ENCODE measurements around the gene TUBGCP2.

The TUBGCP2 gene

DNA sequence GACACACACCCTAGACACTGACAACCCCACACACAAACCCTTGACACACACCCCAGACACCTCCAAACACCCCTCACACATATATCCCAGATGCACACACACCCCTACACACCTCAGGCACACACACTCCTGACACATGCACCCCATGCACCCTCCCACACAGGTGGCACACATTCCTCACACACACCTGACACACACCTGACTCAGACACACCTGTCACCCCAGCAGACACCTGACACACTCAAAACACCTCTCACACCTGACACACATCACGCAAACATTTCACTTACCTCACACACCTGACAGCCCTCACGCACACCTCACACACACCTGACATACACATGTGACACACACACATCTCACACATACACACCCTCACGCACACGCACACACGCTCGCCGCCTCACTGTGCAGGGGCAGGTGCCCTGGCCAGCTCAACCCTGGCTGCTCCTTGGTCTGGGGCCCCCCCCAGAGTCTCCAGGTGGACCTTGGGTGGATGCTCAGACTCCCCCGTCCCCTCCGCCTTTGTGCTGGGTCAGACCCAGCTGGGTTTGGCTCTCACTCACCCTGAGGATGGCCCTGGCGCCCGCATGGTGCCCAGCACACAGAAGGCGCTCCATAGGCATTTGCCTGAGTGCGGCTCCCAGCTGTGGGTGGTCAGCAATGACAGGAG lies 31.2 kb upstream of the TUBGCP2 start:
- DNase-seq: no peak

- no peak for DNase-seq
Measured at GRCh38 chr10:133338080-133339071, 29.7 kb upstream of the TUBGCP2 start.

- DNase-seq: no peak
Measured at GRCh38 chr10:133337370-133337725, 28.7 kb upstream of the TUBGCP2 start.

DNA sequence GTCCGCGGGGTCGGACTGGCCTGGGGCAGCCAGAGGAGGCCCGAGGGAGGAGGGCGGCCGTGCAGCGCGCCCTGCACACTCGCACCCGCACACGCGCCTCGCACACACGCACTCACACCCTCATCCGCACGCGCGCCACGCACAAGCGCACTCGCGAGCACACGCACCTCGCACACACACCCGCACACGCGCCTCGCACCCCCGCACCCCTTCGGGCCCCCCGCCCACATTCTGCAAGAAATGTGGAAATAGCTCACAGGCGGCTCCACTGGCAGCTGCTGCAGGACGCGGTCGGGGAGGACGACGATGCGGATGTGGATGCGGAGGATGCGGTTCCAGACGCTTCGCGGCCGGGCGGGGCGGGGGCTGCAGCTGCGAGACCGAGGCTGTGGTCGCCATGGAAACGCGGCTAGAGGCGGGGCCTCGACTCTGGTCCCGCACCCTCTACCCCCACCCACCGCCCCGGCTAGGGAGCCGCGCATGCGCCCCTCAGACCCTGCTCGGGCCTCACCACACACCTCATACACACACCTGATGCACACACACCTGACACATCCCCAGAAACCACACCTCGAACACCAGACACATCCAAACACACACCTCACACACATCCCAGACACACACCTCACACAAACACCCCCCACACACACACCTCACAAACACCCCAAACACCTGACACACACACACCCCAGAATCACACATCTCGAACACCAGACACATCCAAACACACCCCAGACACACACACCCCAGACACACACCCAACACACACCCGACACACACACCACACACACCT lies 28.1 kb upstream of the TUBGCP2 start, which contains the start of gene CALY:
CALY (minus strand) TSS at position 320 of the 793 bp plus-strand sequence. CDS start 7,907 bp downstream, outside the sequence.
- peak; percentile 93 for DNase-seq

- DNase-seq: peak; percentile 17
Measured at GRCh38 chr10:133336118-133336576, 27.5 kb upstream of the TUBGCP2 start.

GRCh38 chr10:133335246-133336117 lies 26.8 kb upstream of the TUBGCP2 start:
- peak; percentile 81 for DNase-seq

GRCh38 chr10:133334503-133335245 lies 26.0 kb upstream of the TUBGCP2 start:
- peak; percentile 57 for DNase-seq

- no peak for DNase-seq
Measured at GRCh38 chr10:133332936-133333699, 24.4 kb upstream of the TUBGCP2 start.

GRCh38 chr10:133329491-133330202 lies 21.0 kb upstream of the TUBGCP2 start:
- peak; percentile 94 for DNase-seq

GRCh38 chr10:133328358-133329343 lies 20.0 kb upstream of the TUBGCP2 start:
- no peak for DNase-seq

- no peak for DNase-seq
Measured at GRCh38 chr10:133327651-133328357, 19.1 kb upstream of the TUBGCP2 start.

DNA sequence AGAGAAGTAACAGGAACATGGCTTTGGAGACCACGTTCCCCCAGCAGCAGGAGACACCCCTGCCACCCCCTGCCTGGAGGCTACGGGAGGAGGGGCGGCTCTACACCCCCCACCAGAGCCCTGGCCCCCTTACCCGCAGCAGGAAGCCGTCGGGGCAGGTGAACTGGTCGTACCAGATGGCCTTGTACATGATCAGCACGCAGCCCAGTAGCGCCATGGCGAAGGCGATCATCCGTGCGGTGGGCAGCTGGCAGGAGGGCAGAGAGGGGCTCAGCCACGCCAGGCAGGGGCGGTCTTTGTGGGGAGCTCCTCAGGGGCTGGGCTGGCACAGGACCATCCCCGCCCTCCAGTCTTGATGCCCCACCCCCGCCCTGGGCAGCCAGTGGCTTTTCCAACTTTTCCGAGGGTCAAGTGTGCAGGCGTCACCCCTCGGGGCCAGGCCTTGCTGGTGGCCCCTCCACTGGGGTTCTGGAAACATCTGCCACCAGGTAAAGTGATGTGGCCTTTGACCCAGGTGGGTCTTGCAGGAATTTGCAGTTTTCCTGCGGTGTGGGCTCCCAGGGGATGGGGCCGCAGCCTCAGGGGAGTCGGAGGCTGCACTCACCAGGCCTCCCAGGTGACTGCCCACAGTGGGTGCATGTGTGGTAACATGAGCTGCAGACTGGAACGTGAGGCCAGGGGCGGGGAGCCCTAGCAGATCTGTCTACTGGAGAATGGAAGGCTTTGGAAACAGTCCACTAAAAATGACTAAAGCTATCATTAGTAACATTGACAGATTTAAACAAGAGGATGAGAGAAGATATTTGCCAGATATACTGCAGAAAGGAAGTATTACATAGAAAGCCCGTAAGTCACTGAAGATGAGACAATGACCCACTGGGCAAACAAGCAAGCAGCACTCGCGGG lies 18.3 kb upstream of the TUBGCP2 start:
- DNase-seq: no peak

DNA sequence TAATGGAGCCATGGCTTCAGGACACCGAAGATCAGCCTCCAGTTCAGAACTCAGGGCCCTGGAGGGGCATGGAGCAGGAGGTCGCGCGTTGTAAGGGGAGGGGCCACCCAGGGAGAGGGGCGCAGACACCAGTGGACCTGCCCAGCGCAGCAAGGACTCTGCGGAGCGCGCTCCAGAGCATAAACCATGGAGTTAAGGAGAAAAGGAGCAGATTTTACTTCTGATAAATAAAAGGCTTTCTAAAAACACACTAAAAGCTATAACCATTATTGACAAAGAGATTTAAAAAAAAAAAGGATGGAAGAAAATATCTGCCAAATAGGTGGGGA lies 17.5 kb upstream of the TUBGCP2 start:
- no peak for DNase-seq

DNA sequence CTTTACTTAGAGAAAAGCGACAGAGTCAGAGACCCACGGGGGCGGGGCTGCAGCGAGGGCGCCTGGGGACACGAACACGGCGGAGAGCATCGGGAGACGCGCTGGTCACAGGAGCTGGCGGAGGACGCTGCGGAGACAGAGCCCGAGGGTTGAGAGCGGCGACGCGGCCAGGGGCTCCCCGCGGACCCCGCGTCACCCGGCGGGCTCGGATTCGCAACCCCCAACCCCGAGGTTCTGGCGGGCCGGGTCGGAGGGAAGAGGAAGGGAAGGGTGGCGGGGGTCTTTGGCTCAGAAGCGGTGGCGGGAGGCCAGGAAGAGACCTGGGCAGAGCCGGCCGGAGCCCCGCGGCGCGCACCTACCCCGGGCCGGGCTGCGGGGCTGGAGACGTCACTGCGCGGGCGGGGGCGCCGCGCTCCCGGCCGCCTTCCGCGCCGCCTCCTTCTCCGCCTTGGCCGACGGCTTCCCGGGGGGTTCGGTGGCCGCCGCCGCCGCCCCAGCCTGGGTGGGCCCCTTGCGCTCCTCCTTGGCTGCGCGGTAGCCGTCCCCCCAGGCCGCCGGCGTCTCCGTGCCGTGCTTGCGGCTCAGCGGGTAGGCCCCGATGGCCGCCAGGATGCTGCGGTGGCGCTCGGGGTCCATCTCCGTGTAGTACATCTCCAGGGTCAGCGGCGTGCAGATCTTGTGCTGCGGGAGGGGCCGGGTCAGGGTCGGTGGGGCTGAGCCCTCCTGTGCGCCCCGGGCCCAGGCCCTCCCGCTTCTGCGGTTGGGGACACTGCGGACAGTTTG lies 17.0 kb upstream of the TUBGCP2 start:
- peak; percentile 46 for DNase-seq

- no peak for DNase-seq
Measured at GRCh38 chr10:133324857-133325260, 16.2 kb upstream of the TUBGCP2 start.

Measured in CD4-positive, alpha-beta T cell treated with Interleukin-6 for 4 hours (primary cell).